CD8-positive, alpha-beta memory T cell (primary cell): Measurements from ENCODE around the gene USP26. TPM values are rescaled to one million over a fixed set of nuclear protein-coding genes. Genes with fewer than 3 reads are reported as not detected.
"Not testable (repeated sequence)": the region's sequence is repeated elsewhere in the genome, so short reads cannot be mapped to it uniquely, and the experiment has no call there.

Experiments used
- CTCF ChIA-PET: fragments of 350-600 bp; sonication (Branson Sonifier 250); formaldehyde crosslinking; loops from one replicate; lab custom pipeline; 2021; ENCODE audit warnings: antibody characterized with exemption; lab: Charles Lee
- POLR2A ChIA-PET: fragments of 350-600 bp; sonication (Branson Sonifier 250); formaldehyde crosslinking; loops from one replicate; lab custom pipeline; 2021; ENCODE audit warnings: antibody characterized with exemption; lab: Charles Lee
- DNase-seq, 5 donors: peaks; one replicate each; pipeline versions ENCODE4 v3.0.0 to v3.0.0-alpha.2; 2020 to 2022; ENCODE audit warnings: mixed read lengths in 1 of 5
- H3K27ac ChIP-seq: one replicate; pipeline ENCODE4 v1.7.0; 2013; ENCODE audit warnings: low read depth, mild to moderate bottlenecking, low read length, moderate library complexity
- H3K27me3 ChIP-seq: 2 replicates; pipeline ENCODE4 v1.7.0; 2013; ENCODE audit warnings: low read length, mild to moderate bottlenecking; ENCODE audit not compliant: insufficient read depth, poor library complexity, severe bottlenecking
- H3K36me3 ChIP-seq: 2 replicates; pipeline ENCODE4 v1.7.0; 2013; ENCODE audit warnings: mild to moderate bottlenecking, low read length, moderate library complexity; ENCODE audit not compliant: insufficient read depth
- H3K4me1 ChIP-seq: 2 replicates; pipeline ENCODE4 v1.7.0; 2013; ENCODE audit warnings: mild to moderate bottlenecking, low read length, moderate library complexity; ENCODE audit not compliant: insufficient read depth
- H3K4me3 ChIP-seq: 2 replicates; pipeline ENCODE4 v1.7.0; 2013; ENCODE audit warnings: mild to moderate bottlenecking, low read length
- H3K9me3 ChIP-seq: 2 replicates; pipeline ENCODE4 v1.7.0; 2013; ENCODE audit warnings: mild to moderate bottlenecking, low read length
- H3K27ac Mint-ChIP-seq, 8 donors: one replicate each; pipeline ENCODE4 v1.8.0; 2020 to 2021; ENCODE audit warnings: mixed read lengths in 8 of 8, mild to moderate bottlenecking in 6 of 8, inconsistent platforms in 3 of 8, moderate library complexity in 3 of 8
- H3K27me3 Mint-ChIP-seq, 2 donors: one replicate each; pipeline ENCODE4 v1.8.0; 2020 to 2021; ENCODE audit warnings: mixed read lengths in 2 of 2, mild to moderate bottlenecking in 1 of 2, moderate library complexity in 1 of 2
- H3K36me3 Mint-ChIP-seq, 3 donors: one replicate each; pipeline ENCODE4 v1.8.0; 2020 to 2021; ENCODE audit warnings: mixed read lengths in 3 of 3, inconsistent platforms in 1 of 3, mild to moderate bottlenecking in 1 of 3
- H3K4me1 Mint-ChIP-seq, 3 donors: one replicate each; pipeline ENCODE4 v1.8.0; 2020 to 2021; ENCODE audit warnings: mixed read lengths in 3 of 3, inconsistent platforms in 1 of 3, mild to moderate bottlenecking in 1 of 3
- H3K4me3 Mint-ChIP-seq, 7 donors: one replicate each; pipeline ENCODE4 v1.8.0; 2020 to 2021; ENCODE audit warnings: mixed read lengths in 7 of 7, mild to moderate bottlenecking in 6 of 7, moderate library complexity in 4 of 7, inconsistent platforms in 2 of 7
- H3K9me3 Mint-ChIP-seq, 5 donors: one replicate each; pipeline ENCODE4 v1.8.0; 2020 to 2022; ENCODE audit warnings: mixed read lengths in 5 of 5, mild to moderate bottlenecking in 3 of 5, moderate library complexity in 2 of 5, inconsistent platforms in 1 of 5
- polyA plus RNA-seq: library from polyadenylated mRNA; unstranded; fragments of 300-500 nt; fragmentation: Illumina TruSeq; gene quantifications from one replicate; pipeline ENCODE4 v1.2.3, GENCODE V29; 2021
- total RNA-seq, 2 experiments: library from RNA; stranded (reverse); gene quantifications; one replicate each; pipeline ENCODE4 v1.2.3, GENCODE V29; 2021

Gene USP26
- total and polyA plus RNA-seq, 3 experiments from 2014 or later = not detected

DNA sequence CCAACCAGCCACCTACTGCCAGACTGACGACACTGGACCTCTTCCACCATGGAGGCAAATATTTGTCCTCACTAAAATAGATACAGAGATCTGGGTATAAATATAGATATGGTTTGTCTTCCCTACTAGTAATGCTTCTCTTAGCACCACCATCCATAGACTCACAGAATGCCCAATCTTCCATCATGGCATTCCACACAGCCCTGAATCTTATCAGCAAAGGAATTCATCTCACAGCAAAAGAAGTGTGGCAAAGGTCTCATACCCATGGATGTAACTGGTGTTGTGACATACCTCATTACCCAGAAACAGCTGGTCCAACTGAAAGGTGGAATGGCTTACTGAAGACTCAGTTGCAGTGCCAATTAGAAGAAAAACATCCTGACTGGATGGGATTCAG lies 91.3 kb downstream of the USP26 start:
- Mint-ChIP-seq H3K27ac (no peak overlapping the region), H3K4me1 (no peaks in the 10 kb centered on the region), H3K36me3 (no peaks in the 10 kb centered on the region), H3K9me3 (peaks cover 0 to 2% (median 0%) of the 10 kb centered on the region in 5 donors), H3K27me3 (peaks cover 2 to 11% of the 10 kb centered on the region in 2 donors), H3K4me3 (no peak overlapping the region)
- no peak for DNase-seq
- H3K36me3 ChIP-seq = no peaks in the 10 kb centered on the region
- H3K27ac ChIP-seq = no peak overlapping the region
- ChIA-PET POLR2A (no interaction called here), CTCF (no interaction called here)
- no peak overlapping the region for H3K4me3 ChIP-seq
- H3K9me3 ChIP-seq = no peaks in the 10 kb centered on the region
- H3K27me3 ChIP-seq = no peaks in the 10 kb centered on the region
- no peaks in the 10 kb centered on the region for H3K4me1 ChIP-seq

DNA sequence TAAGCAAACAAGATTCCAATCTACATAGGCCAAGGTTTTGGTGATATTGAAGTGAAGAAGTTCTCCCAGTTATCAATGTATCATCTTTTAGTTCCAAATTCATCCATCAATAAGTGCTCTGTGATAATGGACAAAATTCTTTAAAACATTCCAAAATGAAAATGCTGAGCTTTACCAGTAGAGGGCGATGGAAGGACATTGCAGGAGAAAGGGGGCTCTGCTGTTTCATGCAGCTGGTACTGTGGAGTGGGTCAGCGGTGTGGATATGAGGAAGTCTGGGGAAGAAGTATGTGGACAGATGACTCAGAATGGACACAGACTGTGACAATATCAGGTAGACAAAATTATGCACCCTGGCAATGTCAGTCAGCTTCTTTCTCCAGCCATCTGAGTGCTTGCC lies 91.9 kb downstream of the USP26 start:
- no peaks in the 10 kb centered on the region for H3K36me3 Mint-ChIP-seq
- no peaks in the 10 kb centered on the region for H3K4me1 Mint-ChIP-seq
- no peak overlapping the region for H3K27ac Mint-ChIP-seq
- no peaks in the 10 kb centered on the region for H3K4me1 ChIP-seq
- no peak overlapping the region for H3K4me3 Mint-ChIP-seq
- H3K27me3 ChIP-seq = no peaks in the 10 kb centered on the region
- DNase-seq = no peak
- POLR2A ChIA-PET = no interaction called here
- H3K9me3 Mint-ChIP-seq = peaks cover 0 to 2% (median 0%) of the 10 kb centered on the region in 5 donors
- CTCF ChIA-PET = no interaction called here
- no peak overlapping the region for H3K27ac ChIP-seq
- H3K4me3 ChIP-seq = no peak overlapping the region
- no peaks in the 10 kb centered on the region for H3K9me3 ChIP-seq
- H3K36me3 ChIP-seq = no peaks in the 10 kb centered on the region
- peaks cover 2 to 11% of the 10 kb centered on the region in 2 donors for H3K27me3 Mint-ChIP-seq

- POLR2A ChIA-PET = no interaction called here
Observed at GRCh38 chrX:132999209-132999608, 97.7 kb downstream of the USP26 start.

DNA sequence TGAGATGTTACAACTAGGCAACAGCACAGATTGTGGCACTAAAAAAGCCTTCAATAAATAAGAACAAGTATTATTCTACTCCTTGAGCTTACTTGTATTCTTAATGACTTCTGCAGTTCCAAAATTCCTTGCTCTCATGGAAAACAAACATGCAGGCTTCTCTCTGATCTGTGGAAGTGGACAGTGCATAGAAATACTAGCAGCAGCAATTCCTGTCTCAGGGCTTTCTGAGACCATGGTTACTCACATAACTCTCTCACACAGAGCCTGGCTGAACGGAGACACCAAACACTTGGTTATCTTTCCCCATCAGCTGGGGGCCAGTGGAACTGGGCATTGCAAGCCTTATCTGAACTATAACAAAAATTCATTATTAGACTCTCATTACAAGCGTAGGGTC lies 106.1 kb downstream of the USP26 start:
- Histone ChIP-seq H3K4me1 (no peaks in the 10 kb centered on the region), H3K9me3 (no peaks in the 10 kb centered on the region), H3K27ac (no peak overlapping the region), H3K36me3 (no peaks in the 10 kb centered on the region), H3K27me3 (no peaks in the 10 kb centered on the region), H3K4me3 (no peak overlapping the region)
- Mint-ChIP-seq H3K9me3 (no peaks in the 10 kb centered on the region), H3K4me3 (no peak overlapping the region), H3K4me1 (no peaks in the 10 kb centered on the region), H3K27me3 (peaks cover 0 to 12% of the 10 kb centered on the region in 2 donors), H3K27ac (no peak overlapping the region), H3K36me3 (no peaks in the 10 kb centered on the region)
- POLR2A ChIA-PET = no interaction called here
- CTCF ChIA-PET = no interaction called here
- no peak for DNase-seq

More at GRCh38 chrX:132999209-132999608, 97.7 kb downstream of the USP26 start:
- no peaks in the 10 kb centered on the region for H3K36me3 ChIP-seq
- no peak overlapping the region for H3K4me3 Mint-ChIP-seq
- peaks cover 2 to 4% of the 10 kb centered on the region in 2 donors for H3K27me3 Mint-ChIP-seq
- no peaks in the 10 kb centered on the region for H3K36me3 Mint-ChIP-seq
- H3K9me3 ChIP-seq = no peaks in the 10 kb centered on the region
- DNase-seq = no peak
- H3K4me1 ChIP-seq = no peaks in the 10 kb centered on the region
- H3K27me3 ChIP-seq = no peaks in the 10 kb centered on the region
- H3K27ac ChIP-seq = no peak overlapping the region
- no peak overlapping the region for H3K4me3 ChIP-seq
- H3K27ac Mint-ChIP-seq = no peak overlapping the region
- no peaks in the 10 kb centered on the region for H3K4me1 Mint-ChIP-seq
- H3K9me3 Mint-ChIP-seq = no peaks in the 10 kb centered on the region
- CTCF ChIA-PET = no interaction called here

- Mint-ChIP-seq H3K27me3 (peaks cover 8 to 19% of the 10 kb centered on the region in 2 donors), H3K4me3 (no peak overlapping the region), H3K36me3 (no peaks in the 10 kb centered on the region), H3K4me1 (no peaks in the 10 kb centered on the region), H3K27ac (no peak overlapping the region), H3K9me3 (no peaks in the 10 kb centered on the region)
- Histone ChIP-seq H3K9me3 (no peaks in the 10 kb centered on the region), H3K4me1 (no peaks in the 10 kb centered on the region), H3K4me3 (no peak overlapping the region), H3K27me3 (no peaks in the 10 kb centered on the region), H3K36me3 (no peaks in the 10 kb centered on the region), H3K27ac (no peak overlapping the region)
- DNase-seq = no peak
- ChIA-PET POLR2A (no interaction called here), CTCF (no interaction called here)
Observed at GRCh38 chrX:132986556-132986955, 110.4 kb downstream of the USP26 start.

DNA sequence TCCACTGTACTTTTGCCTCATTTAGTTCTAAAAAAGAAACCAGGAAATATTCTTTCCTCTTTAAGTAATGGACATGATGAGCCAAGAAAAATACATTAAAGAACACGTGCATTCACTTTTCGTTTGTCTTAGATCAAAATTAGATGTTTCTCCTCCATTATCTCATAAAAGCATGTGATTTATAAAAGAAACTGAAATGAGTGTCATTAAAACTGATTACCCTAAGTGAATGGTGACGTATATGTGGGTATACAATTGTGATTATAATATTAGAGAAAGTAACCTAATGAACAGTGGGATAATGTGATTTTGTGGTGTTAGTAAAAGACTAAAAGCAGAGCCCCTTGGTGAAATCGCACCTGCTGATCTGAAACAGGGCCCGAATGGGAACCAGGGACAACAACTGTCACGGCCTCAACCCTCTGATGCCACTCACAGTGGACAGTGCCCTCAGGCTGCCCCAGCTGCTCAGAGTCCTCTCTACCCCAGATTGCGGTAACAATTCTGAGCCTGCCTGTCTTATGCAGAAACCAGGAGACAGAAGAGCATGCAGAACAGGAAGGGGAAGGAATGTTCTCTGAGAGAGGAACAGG lies 112.8 kb downstream of the USP26 start:
- peaks cover 0 to under 1% (median 0%) of the 10 kb centered on the region in 5 donors for H3K9me3 Mint-ChIP-seq
- DNase-seq = no peak
- no peaks in the 10 kb centered on the region for H3K36me3 Mint-ChIP-seq
- no peak overlapping the region for H3K4me3 ChIP-seq
- POLR2A ChIA-PET = no interaction called here
- no peak overlapping the region for H3K27ac ChIP-seq
- no peaks in the 10 kb centered on the region for H3K4me1 ChIP-seq
- no peaks in the 10 kb centered on the region for H3K9me3 ChIP-seq
- CTCF ChIA-PET = no interaction called here
- H3K27me3 Mint-ChIP-seq = peaks cover 8 to 11% of the 10 kb centered on the region in 2 donors
- no peaks in the 10 kb centered on the region for H3K36me3 ChIP-seq
- no peaks in the 10 kb centered on the region for H3K27me3 ChIP-seq
- no peak overlapping the region for H3K27ac Mint-ChIP-seq
- H3K4me1 Mint-ChIP-seq = no peaks in the 10 kb centered on the region
- no peak overlapping the region for H3K4me3 Mint-ChIP-seq

DNA sequence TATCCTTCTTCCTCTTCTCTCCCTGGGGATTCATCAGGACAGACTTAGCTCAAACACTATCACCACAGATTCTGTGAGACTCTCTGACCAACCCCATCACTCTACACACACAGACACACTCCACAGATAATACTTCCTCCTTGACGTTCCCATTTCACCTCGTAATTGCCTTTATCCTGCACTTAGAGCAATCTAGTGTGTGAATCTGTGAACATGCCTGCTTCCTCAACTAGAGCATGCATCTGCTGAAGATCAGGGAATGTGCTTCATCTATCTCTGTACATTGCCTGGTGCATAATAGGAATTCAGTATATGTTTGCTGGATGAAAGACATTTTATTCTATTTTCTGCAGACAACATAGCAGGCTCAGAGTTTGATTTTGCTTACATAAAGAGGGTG lies 113.4 kb downstream of the USP26 start:
- POLR2A ChIA-PET = no interaction called here
- Histone ChIP-seq H3K9me3 (no peaks in the 10 kb centered on the region), H3K36me3 (no peaks in the 10 kb centered on the region), H3K27ac (no peak overlapping the region), H3K4me1 (no peaks in the 10 kb centered on the region), H3K27me3 (no peaks in the 10 kb centered on the region), H3K4me3 (no peak overlapping the region)
- CTCF ChIA-PET = no interaction called here
- Mint-ChIP-seq H3K4me1 (no peaks in the 10 kb centered on the region), H3K27me3 (peaks cover 8 to 11% of the 10 kb centered on the region in 2 donors), H3K4me3 (no peak overlapping the region), H3K36me3 (no peaks in the 10 kb centered on the region), H3K27ac (no peak overlapping the region), H3K9me3 (peaks cover 0 to 2% (median 0%) of the 10 kb centered on the region in 5 donors)
- DNase-seq = no peak

DNA sequence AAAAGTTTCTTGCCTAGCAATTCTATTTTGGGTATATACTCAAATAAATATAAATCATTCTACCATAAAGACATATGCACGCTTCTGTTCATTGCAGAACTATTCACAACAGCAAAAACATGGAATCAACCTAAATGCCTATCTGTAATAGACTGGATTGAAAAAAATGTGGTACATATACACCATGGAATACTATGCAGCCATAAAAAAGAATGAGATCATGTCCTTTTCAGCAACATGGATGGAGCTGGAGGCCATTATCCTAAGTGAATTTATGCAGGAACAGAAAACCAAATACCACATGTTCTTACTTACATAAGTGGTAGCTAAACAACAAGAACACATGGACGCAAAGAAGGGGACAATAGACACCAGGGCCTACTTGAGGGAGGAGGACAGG lies 116.9 kb downstream of the USP26 start:
- DNase-seq, H3K4me1 Mint-ChIP-seq, H3K36me3 Mint-ChIP-seq, H3K27ac Mint-ChIP-seq, H3K9me3 ChIP-seq, H3K4me3 Mint-ChIP-seq, H3K27me3 ChIP-seq, H3K36me3 ChIP-seq, H3K4me1 ChIP-seq, H3K4me3 ChIP-seq, H3K9me3 Mint-ChIP-seq, H3K27ac ChIP-seq, POLR2A ChIA-PET: not testable (repeated sequence)
- peaks cover 9 to 13% of the 10 kb centered on the region in 2 donors for H3K27me3 Mint-ChIP-seq
- CTCF ChIA-PET = interaction anchor here (0.6 kb wide), 1 partner anchor 42 kb away, joined by 4 read pairs; no protein-coding TSS in a partner anchor
